Stimulated activated CD4-positive, alpha-beta T cell treated with anti-CD3 and anti-CD28 coated beads, Interleukin-15, amount 100 ng/mL, for 24 hours (primary cell): ENCODE results near the gene DHRS13.

ENCODE experiments used
- DNase-seq: peaks from one replicate; pipeline ENCODE4 v3.0.0-alpha.2; 2020

The DHRS13 gene, protein sequence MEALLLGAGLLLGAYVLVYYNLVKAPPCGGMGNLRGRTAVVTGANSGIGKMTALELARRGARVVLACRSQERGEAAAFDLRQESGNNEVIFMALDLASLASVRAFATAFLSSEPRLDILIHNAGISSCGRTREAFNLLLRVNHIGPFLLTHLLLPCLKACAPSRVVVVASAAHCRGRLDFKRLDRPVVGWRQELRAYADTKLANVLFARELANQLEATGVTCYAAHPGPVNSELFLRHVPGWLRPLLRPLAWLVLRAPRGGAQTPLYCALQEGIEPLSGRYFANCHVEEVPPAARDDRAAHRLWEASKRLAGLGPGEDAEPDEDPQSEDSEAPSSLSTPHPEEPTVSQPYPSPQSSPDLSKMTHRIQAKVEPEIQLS

GRCh38 chr17:28902819-28903545 lies at the start of gene DHRS13:
TSS of gene DHRS13 (minus strand) at chr17:28903079. CDS start at chr17:28902944, 135 bp downstream.
- DNase-seq = peak; percentile 95

DNA sequence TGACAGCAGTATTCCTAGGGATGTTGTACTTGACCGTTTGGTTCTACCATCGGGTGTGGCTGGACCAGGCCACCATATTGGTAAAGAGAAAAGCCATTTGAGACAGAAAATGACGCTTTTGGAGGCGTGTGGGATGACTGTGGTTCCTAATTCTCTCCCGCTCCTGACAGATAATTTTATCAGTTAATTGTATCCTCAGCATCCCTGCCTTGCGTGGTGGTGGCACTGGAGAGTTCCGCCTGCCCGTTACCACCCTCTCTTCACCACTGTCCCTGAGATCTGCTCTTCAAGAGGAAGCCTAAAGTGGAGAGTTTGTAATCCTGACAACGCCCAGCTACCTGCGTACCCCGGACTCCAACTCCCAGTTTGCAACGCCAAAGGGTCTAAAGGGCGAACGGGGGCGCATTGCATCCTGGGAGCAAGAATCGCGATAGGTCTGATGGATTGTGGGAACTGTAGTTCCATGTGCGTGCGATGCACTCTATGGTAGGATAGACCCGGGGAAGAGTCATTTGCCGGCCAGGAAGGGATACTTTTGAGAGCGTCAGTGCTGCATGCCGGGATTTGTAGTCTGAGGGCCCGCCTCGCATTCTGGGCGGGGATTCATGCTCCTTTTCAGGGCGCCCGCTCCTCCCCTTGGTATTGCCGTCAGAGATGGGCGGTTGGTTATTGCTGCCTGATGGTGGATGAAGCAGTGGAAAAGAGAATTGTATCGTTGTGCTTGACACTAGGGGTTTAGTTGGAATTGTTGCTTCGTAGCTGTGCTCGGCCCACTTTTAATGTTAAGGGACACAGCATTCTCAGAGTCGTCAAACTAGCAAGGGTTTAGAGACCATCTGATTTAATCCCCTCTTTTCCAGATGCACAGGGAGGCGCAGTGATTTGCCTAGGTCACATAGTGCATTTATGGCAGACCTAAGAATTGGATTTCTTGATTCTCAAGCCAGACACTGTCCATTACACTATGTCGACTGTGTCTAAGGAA lies 49.4 kb upstream of the DHRS13 start:
- peak; percentile 96 for DNase-seq

DNA sequence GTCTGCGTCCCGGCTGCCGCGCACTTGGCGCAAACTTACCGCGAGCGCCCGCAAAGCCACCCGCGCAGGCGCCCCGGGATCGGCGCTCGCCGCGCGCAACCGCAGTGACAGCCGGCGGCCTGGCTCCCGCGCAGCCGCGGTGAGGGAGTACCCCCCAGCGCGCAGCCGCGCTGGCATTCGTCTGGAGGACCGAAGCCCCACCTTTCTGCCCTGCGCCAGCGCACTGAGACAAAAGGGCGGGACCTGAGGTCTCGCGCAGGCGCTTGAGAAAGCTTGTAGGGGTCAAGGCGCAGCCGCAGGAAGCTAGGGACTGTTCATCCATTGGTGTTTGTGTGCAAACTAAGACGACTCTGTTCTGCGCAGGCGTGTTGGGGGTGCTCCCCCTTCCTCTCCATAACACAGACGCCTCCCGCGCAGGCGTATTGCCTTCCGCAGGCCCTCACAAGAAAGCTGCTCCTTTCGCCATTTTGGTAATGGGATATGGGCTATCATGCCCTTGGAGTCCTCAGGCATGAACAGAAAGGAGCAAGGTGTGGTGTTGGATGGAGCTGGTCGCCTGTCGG lies 48.6 kb upstream of the DHRS13 start, which contains the start of gene PHF12:
PHF12 (minus strand) TSS at position 91 of the 563 bp plus-strand sequence. CDS start 558 bp downstream, outside the sequence.
- peak; percentile 100 for DNase-seq

- no peak for DNase-seq
Measured at GRCh38 chr17:28950752-28951427, 48.0 kb upstream of the DHRS13 start.

- peak; percentile 69 for DNase-seq
Measured at GRCh38 chr17:28950017-28950751, 47.3 kb upstream of the DHRS13 start.

DNA sequence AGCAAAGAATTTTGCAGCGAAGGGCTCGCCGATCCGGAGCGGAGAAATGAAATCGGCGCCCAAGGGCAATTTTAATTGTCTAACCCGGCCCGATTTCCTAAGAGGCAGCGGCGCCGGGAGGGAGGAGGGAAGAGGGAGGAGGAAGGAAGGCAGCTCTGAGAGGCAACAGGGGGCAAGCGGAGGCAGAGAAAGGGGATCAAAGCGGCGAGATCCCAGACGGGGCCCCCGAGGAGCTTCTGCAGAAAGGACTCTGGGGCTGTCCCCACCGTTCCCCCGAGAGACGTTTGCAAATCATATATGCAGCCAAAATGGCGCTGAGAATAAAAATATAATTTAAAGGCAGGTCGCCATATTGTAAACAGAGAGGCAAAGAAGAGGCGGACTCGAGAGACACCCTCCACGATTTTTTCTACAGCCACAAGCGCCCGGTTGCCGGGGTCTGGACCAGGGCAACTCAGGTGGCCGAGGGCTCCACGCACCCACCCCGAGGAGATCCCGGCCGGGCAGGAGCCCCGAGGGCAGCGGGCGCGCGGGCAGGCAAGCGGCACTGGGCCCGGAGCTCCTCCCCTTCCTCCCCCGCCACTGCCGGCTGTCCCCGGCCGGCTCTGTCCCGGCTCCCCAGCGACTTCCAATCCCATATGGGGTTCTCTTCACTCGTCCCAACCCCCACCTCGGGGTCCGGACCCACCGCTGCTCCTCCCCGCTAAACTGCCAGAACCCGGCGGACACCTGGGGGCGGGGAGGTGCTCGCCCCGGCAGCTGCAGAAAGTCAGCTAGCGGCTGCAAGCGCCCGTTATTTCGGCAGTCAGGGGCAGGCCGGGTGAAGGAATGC lies 46.5 kb upstream of the DHRS13 start:
- peak; percentile 84 for DNase-seq

DNA sequence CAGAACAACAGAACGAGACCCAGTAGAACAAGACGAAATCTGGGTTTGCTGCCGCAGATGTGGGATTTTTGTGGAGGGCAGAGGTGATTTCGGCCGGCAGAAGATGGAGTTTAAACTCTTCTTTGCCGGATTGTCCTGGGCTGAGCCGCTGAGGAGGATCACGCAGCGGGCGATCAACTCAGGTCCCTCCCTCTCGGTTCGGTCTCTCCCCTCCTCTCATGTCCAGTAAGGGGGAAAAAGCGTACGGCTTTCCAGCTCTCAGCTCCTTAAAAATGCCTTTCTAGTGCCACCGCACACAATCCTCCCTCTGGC lies 46.0 kb upstream of the DHRS13 start:
- DNase-seq = no peak

DNA sequence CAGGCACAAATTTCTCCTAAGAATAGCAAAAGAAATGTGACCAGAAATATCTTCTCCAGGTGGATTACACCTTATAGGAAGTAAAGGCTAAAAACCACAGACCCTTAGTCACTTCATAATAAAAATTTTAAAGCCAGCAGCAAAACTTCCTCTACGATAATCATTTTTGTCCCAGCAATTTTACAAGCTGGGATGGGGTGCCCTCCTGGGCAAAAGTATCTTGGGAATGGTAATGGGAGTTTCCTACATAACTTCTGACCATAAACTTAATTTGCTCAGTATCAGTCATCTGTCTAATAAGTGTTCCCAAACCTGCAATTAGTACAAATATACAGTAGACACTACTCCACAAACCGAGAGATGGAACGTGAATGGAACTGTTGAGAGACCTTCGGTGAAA lies 45.5 kb upstream of the DHRS13 start:
- DNase-seq = no peak

GRCh38 chr17:28947639-28948038 lies 44.8 kb upstream of the DHRS13 start:
- no peak for DNase-seq

- DNase-seq = no peak
Measured at GRCh38 chr17:28946239-28946638, 43.4 kb upstream of the DHRS13 start.

DNA sequence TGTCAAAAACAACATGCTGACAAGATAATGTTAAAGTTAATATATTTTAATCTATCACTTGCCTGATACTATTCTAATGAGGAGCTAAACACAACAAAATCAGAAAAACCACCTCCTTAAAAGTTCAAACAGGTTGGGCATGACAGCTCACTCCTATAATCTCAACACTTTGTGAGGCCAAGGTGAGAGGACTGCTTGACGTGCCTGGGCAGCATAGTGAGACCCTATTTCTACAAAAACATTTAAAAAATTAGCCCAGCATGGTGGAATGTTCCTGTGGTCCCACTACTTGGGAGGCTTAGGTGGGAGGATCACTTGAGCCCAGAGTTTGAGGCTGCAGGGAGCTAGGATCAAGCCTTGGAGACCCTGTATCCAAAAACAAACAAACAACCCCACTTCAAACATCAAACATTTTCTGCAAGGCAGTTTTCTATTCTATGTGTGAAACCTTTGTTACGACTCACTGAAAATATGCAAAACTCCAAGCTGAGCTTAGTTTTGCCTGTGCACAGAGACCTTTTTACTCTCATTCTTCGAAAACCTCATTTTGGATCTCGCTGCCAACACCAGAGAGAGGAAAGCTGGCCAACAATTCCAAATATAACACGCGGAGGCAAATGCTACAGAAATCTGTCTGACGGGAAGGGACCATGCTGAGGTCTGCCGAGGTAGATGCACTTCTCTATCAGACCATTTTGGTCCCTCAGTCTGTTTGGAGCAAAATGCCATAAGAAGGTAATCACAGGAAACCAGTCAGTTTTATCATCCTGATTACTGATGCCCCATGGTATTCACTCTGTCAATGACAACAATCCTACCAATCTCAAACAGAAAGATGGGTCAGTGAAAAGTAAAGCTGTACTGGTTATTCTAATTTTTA lies 42.2 kb upstream of the DHRS13 start:
- no peak for DNase-seq

- DNase-seq = no peak
Measured at GRCh38 chr17:28944343-28944742, 41.5 kb upstream of the DHRS13 start.

DNA sequence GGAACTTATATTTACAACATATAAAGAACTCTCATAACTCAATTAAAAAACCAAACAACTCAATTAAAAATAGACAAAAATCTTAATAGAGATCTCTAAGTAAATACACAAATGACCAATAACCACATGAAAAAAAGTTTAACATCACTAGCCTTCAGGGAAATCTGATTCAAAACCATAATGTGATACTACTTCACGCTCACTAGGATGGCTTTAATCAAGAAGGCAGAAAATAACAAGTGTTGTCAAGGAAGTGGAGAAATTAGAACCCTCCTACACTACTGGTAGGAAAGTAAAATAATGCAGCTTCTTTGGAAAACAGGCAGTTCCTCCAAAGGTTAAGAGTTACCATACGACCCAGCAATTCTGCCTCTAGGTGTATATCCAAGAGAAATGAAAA lies 40.0 kb upstream of the DHRS13 start:
- DNase-seq = no peak

DNA sequence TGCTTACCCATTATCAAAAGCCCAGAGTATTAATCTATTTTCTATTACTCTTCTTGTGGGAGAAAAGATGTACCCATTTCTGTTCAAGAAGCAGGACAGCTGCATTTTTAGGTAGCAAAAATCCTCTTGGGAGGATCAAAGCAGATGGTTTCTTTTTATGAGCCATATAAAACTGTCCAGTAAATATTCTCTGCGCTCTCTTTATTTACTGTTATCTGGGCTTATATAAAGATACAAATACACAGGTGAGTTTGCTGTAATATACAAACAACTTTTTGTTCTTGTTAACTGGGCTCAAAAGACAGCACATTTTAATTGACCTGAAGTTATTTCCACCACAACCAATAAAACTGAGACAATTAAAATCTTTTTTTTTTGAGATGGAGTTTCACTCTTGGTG lies 38.4 kb upstream of the DHRS13 start:
- DNase-seq = no peak

GRCh38 chr17:28940675-28941074 lies 37.8 kb upstream of the DHRS13 start:
- no peak for DNase-seq

GRCh38 chr17:28940142-28940541 lies 37.3 kb upstream of the DHRS13 start:
- DNase-seq = no peak

- no peak for DNase-seq
Measured at GRCh38 chr17:28938552-28938951, 35.7 kb upstream of the DHRS13 start.

DNA sequence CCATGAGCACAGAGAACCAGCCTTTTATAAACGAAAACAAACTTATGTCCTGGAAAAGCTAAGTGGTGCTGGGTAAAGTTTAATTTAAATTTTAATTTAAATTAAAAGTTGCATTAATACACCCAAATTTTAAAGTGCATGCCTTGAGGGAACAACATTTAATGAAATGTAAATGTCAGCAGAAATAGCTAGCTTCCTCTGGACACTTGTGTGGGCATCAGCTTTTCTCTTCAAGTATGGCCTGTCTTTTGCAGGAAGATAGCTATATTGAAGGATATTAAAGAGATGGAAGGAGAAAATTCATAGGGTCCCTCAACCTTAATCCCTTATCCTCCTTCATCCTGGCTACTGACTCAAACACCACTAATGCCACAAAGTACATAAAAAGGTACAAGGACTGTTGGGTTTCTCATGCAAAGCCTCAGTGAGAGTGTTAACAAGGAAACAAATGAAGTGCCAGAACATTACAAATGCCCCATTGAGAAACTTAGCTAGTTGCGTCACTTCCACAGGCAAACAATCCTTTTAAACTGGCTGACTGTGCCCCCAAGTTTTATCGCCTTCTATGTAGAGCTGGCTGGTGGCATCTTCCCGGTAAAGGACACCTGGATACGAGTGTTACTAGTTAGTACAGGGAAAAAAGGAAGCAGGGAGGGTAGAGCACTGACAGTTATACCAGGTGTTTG lies 34.3 kb upstream of the DHRS13 start:
- DNase-seq = no peak
